SK-N-MC (cell line): ENCODE results near the gene GIMAP4.

Source experiments
- DNase-seq: peaks from one replicate; pipeline ENCODE4 v3.0.0-alpha.2; 2011; ENCODE audit warnings: low read depth, low spot score
- H3K27ac ChIP-seq: fragments of 200-600 bp; sonication (generic); 2 replicates; pipeline ENCODE4 v1.5.1; 2016; ENCODE audit warnings: mixed run types
- H3K36me3 ChIP-seq: fragments of 200-600 bp; sonication (generic); 2 replicates; pipeline ENCODE4 v1.6.1; 2017; ENCODE audit warnings: antibody characterized with exemption, low read length, mixed read lengths; ENCODE audit not compliant: insufficient read depth
- H3K4me3 ChIP-seq: fragments of 200-600 bp; sonication (generic); 2 replicates; pipeline ENCODE4 v1.5.1; 2016
- H3K9ac ChIP-seq: fragments of 200-600 bp; sonication (generic); 2 replicates; pipeline ENCODE4 v1.8.0; 2017; ENCODE audit warnings: mixed run types, mixed read lengths; ENCODE audit not compliant: insufficient read length
- H3K9me3 ChIP-seq: fragments of 200-600 bp; sonication (generic); 2 replicates; pipeline ENCODE4 v1.6.1; 2017; ENCODE audit warnings: low read depth, mild to moderate bottlenecking, antibody characterized with exemption, low read length, moderate library complexity, mixed read lengths
- EZH2 ChIP-seq: fragments of 200-600 bp; sonication (generic); IDR thresholded peaks from one replicate; pipeline ENCODE4 v1.6.1; 2017; ENCODE audit warnings: antibody characterized with exemption
- FOXP2 ChIP-seq: optimal IDR thresholded peaks from 2 replicates; pipeline ENCODE3; 2011; ENCODE audit warnings: mild to moderate bottlenecking, moderate library complexity; ENCODE audit not compliant: insufficient read depth; ENCODE audit errors: extremely low read length, control extremely low read depth
- POLR2AphosphoS5 ChIP-seq: IDR thresholded peaks from 2 replicates; pipeline ENCODE4 v1.6.1; 2012; ENCODE audit warnings: mild to moderate bottlenecking, low read depth, low read length, borderline replicate concordance

GIMAP4 gene

GRCh38 chr7:150562919-150563318 is 4.3 kb upstream of the GIMAP4 start:
- no peak for DNase-seq
- Histone ChIP-seq H3K36me3 (no peaks in the 10 kb centered on the region), H3K9ac (no peak overlapping the region), H3K27ac (no peak overlapping the region), H3K4me3 (no peak overlapping the region), H3K9me3 (no peaks in the 10 kb centered on the region)
- no peak for TF ChIP-seq EZH2
- no peak for TF ChIP-seq POLR2AphosphoS5
- no peak for TF ChIP-seq FOXP2

GRCh38 chr7:150564006-150564405 is 3.2 kb upstream of the GIMAP4 start:
- Histone ChIP-seq H3K36me3 (no peaks in the 10 kb centered on the region), H3K9ac (no peak overlapping the region), H3K4me3 (no peak overlapping the region), H3K9me3 (no peaks in the 10 kb centered on the region), H3K27ac (no peak overlapping the region)
- no peak for DNase-seq
- TF ChIP-seq POLR2AphosphoS5 (no peak), FOXP2 (no peak), EZH2 (no peak)

- TF ChIP-seq POLR2AphosphoS5, result no peak
- no peak for TF ChIP-seq FOXP2
- no peak for TF ChIP-seq EZH2
- H3K9ac ChIP-seq, result no peak overlapping the region
- H3K9me3 ChIP-seq, result no peaks in the 10 kb centered on the region
- no peak overlapping the region for H3K27ac ChIP-seq
- no peaks in the 10 kb centered on the region for H3K36me3 ChIP-seq
- DNase-seq, result no peak
- no peak overlapping the region for H3K4me3 ChIP-seq
Measured at GRCh38 chr7:150564566-150564965, 2.6 kb upstream of the GIMAP4 start.

- no peak overlapping the region for H3K4me3 ChIP-seq
- H3K36me3 ChIP-seq, result no peaks in the 10 kb centered on the region
- TF ChIP-seq FOXP2, result no peak
- TF ChIP-seq POLR2AphosphoS5, result no peak
- TF ChIP-seq EZH2, result no peak
- no peaks in the 10 kb centered on the region for H3K9me3 ChIP-seq
- H3K27ac ChIP-seq, result no peak overlapping the region
- no peak for DNase-seq
- no peak overlapping the region for H3K9ac ChIP-seq
Measured at GRCh38 chr7:150565239-150565638, 2.0 kb upstream of the GIMAP4 start.

GRCh38 chr7:150566123-150566522 is 1.1 kb upstream of the GIMAP4 start:
- TF ChIP-seq FOXP2 (no peak), EZH2 (no peak), POLR2AphosphoS5 (no peak)
- H3K36me3 ChIP-seq, result no peaks in the 10 kb centered on the region

GRCh38 chr7:150566572-150566971 is 618 bp upstream of the GIMAP4 start:
- DNase-seq, result no peak
- TF ChIP-seq POLR2AphosphoS5, result no peak
- TF ChIP-seq EZH2, result no peak
- TF ChIP-seq FOXP2, result no peak
- H3K9ac ChIP-seq, result no peak overlapping the region
- H3K9me3 ChIP-seq, result no peaks in the 10 kb centered on the region
- H3K27ac ChIP-seq, result no peak overlapping the region
- no peak overlapping the region for H3K4me3 ChIP-seq
- no peaks in the 10 kb centered on the region for H3K36me3 ChIP-seq

More at GRCh38 chr7:150566123-150566522, 1.1 kb upstream of the GIMAP4 start:
- H3K27ac ChIP-seq, result no peak overlapping the region
- H3K9ac ChIP-seq, result no peak overlapping the region
- DNase-seq, result no peak
- no peaks in the 10 kb centered on the region for H3K9me3 ChIP-seq
- no peak overlapping the region for H3K4me3 ChIP-seq

GRCh38 chr7:150567871-150568301 is 696 bp downstream of the GIMAP4 start:
- no peaks in the 10 kb centered on the region for H3K36me3 ChIP-seq
- H3K9me3 ChIP-seq, result no peaks in the 10 kb centered on the region
- DNase-seq, result no peak
- no peak overlapping the region for H3K4me3 ChIP-seq
- H3K27ac ChIP-seq, result no peak overlapping the region
- no peak for TF ChIP-seq EZH2
- no peak for TF ChIP-seq FOXP2
- TF ChIP-seq POLR2AphosphoS5, result no peak
- no peak overlapping the region for H3K9ac ChIP-seq

- H3K9me3 ChIP-seq, result no peaks in the 10 kb centered on the region
- DNase-seq, result no peak
- H3K27ac ChIP-seq, result no peak overlapping the region
- H3K36me3 ChIP-seq, result no peaks in the 10 kb centered on the region
- no peak overlapping the region for H3K4me3 ChIP-seq
- TF ChIP-seq EZH2 (no peak), POLR2AphosphoS5 (no peak), FOXP2 (no peak)
- no peak overlapping the region for H3K9ac ChIP-seq
Measured at GRCh38 chr7:150568714-150569113, 1.5 kb downstream of the GIMAP4 start.

GRCh38 chr7:150569245-150569955 is 2.2 kb downstream of the GIMAP4 start:
- Histone ChIP-seq H3K36me3 (no peaks in the 10 kb centered on the region), H3K9ac (no peak overlapping the region), H3K27ac (no peak overlapping the region), H3K9me3 (no peaks in the 10 kb centered on the region), H3K4me3 (no peak overlapping the region)
- DNase-seq, result no peak
- TF ChIP-seq EZH2, result no peak
